ENCODE data around the gene KLF1.
A peak's percentile ranks its signal among the peaks of the same experiment; 100 is the strongest.
"Not testable (repeated sequence)": the region's sequence is repeated elsewhere in the genome, so short reads cannot be mapped to it uniquely, and the experiment has no call there.

The KLF1 gene

DNA sequence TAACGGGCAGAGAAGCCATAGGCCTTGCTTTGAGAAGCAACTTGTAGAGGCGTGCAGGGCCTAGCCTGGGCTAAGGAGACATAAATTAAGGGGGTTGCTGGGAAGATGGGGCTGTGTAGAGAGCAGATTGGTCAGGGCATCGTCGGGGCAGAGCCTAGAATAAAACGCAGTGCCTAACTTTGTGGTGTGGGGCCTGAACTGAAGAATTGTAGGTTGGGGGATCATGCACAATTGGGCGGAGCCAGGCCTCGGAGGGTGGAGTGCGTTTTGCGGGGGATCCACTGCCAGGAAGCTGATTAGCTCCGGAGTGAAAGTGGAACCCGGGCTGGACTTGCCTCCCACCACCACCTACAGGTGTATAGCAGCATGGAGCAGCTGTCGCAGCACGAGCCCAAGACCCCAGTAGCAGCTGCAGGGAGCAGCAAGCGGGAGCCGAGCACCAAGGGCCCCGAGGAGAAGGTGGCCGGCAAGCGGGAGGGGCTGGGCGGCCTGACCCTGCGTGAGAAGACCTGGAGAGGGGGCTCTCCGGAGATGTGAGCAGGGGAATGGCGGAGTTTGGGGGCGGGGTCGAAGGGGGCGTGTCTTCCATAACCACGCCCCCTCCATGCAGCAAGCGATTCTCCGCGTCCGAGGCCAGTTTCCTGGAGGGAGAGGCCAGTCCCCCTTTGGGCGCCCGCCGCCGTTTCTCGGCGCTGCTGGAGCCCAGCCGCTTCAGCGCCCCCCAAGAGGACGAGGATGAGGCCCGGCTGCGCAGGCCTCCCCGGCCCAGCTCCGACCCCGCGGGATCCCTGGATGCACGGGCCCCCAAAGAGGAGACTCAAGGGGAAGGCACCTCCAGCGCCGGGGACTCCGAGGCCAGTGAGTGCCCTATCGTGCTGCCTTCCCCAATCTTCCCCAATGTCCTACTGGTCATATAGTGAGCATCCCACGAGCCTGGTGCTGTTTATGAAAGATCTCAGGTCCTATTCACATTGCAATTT is 19.6 kb downstream of the KLF1 start:
- DNase-seq = peak in 3 of 4 experiments; percentile 32 to 57 (median 55)

DNA sequence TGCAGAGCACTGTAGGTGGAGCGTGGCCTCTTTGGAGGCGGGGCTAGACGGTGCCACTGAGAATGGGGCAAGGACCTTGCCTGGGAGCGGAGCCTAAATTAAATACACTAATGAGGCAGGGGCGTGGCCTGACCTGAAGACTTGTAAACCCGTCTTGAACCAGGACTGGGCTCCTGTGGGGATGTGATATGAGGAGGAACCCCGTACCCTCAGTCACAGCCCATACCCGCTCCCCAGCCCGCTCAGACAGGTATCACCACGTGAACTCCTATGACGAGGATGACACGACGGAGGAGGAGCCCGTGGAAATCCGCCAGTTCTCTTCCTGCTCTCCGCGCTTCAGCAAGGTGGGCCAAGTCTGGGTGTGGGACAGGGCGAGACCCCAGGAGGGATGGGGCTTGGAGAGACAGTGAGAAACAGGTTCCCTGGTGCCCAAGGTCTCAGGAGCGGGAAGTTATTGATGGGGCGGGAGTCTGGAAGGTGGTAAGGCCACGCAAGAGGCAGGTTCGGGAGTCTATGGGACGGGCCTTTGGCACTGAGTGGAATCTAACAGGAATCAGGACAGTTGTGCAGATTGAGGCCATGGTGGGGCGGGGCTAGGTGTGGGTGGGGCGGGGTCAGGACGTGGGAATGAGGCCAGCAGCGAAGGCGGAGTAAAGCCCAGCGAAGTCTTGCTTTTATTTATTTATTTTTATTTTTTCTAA is 20.4 kb downstream of the KLF1 start:
- DNase-seq = no peak

DNA sequence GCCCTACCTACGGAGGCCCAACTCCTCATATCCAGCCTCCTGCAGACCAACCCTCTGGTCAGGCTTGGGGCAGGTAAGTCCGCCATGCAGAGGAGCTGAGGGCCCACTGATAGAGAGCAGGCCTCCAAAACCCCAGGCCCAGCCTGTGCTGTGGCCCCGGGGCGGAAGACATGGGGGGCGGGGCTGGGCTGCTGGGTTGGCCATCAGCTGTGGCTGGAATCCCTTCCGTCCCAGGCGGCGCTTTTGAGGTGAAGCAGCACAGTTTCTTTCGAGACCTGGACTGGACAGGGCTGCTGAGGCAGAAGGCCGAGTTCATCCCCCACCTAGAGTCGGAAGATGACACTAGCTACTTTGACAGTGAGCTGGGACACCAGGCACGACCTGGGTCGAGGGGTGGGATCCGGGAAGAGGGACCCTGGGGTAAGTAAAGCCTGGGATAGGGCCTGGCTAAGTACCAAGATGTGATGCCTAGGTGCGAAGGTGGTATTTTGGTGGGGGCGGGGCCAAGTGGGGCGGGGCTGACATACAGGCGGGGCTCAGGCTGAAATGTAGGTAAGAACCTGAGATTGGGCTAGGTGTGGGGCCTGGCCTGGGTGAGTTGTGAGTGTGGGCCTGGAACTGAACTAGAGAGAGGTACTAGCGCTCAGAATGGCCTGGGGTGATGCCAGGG is 21.1 kb downstream of the KLF1 start:
- no peak for DNase-seq

DNA sequence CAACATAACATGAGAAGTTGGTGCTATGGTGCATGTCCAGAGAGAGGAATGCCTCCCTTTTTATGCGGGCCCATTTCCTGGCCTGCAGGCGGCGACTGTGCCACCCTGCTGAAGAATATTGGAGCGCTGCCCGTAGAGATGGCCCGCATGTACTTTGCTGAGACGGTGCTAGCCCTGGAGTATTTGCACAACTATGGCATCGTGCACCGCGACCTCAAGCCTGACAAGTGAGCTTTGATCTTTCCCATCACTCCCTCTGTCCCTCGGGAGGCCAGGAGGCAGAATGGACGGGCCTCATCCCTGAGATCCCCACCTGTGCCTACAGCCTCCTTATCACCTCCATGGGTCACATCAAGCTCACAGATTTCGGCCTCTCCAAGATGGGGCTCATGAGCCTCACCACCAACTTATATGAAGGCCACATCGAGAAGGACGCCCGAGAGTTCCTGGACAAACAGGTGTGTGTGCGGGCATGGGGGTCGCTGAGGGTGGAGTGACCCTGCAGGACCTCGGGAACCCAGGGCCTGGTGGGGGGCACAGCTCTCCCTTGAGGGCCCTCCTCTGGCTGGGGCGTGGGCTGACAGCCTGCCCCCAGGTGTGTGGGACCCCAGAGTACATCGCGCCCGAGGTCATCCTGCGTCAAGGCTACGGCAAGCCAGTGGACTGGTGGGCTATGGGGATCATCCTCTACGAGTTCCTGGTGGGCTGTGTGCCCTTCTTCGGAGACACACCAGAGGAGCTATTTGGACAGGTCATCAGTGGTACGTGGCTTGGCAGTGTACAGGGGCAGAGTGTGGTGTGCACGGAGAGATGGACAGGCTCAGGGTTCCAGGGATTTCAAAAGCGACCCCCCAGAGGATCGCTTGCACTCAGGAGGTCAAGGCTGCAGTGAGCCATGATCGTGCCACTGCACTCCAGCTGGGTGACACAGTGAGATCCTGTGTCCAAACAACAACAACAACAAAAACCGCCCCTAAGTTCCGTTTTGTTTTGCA is 22.0 kb downstream of the KLF1 start:
- DNase-seq = no peak

DNA sequence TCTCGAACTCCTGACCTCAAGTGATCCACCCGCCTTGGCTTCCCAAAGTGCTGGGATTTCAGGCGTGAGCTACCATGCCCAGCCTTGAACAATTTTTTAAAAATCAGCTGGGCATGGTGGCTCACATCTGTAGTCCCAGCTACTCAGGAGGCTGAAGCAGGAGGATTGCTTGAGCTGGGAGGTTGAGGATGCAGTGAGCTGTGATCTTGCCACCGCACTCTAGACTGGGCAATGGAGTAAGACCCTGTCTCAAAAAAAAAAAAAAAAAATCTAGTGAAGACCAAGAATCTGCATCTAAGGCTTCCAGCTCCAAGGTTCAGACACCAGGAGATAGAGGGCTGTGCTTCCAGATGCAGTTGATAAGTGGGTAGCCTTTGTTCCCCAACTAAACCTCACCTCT is 22.9 kb downstream of the KLF1 start:
- DNase-seq = no peak

DNA sequence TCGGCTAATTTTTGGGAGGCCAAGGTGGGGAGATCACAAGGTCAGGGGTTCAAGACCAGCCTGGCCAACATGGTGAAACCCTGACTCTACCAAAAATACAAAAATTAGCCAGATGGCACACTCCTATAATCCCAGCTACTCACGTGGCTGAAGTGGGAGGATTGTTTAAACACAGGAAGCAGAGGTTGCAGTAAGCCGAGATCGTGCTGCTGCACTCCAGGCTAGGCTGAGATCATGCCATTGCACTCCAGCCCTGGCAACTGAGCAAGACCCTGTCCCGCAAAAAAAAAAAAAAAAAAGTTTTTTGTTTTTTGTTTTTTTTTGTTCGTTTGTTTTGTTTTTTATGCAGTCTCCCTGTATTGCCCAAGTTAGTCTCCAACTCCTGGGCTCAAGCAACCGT is 27.5 kb downstream of the KLF1 start:
- no peak for DNase-seq

DNA sequence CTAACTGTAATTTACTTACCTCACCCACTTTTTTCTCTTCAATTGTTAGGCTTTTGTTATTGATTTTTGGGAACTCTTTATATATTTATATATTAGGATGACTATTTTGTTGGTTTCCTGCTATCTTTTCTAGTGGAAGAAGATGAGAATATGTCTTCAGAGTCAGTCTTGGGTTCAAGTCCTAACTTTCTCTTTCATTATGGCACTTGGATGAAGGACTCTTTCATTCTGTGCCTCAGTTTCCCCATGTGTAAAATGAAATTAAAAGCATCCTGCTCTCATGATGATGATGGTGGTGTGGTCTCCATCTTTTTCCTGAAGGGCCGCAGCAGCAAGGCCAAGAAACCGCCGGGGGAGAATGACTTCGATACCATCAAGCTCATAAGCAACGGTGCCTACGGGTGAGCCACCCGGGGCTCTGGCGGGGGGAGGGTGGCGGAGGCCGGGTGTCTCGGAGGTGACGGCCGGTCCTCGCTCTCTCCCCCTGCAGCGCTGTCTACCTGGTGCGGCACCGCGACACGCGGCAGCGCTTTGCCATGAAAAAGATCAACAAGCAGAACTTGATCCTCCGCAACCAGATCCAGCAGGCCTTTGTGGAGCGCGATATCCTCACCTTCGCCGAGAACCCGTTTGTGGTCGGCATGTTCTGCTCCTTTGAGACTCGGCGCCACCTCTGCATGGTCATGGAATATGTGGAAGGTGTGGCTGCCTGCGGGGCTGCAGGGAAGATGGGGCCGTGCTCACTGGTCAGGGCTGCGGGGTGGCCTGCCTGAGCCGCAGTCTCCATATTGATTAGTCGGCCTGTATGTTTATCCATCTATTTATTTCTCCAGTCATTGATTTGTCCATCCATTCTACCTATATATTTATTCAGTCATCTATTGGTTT is 28.7 kb downstream of the KLF1 start:
- no peak for DNase-seq

DNA sequence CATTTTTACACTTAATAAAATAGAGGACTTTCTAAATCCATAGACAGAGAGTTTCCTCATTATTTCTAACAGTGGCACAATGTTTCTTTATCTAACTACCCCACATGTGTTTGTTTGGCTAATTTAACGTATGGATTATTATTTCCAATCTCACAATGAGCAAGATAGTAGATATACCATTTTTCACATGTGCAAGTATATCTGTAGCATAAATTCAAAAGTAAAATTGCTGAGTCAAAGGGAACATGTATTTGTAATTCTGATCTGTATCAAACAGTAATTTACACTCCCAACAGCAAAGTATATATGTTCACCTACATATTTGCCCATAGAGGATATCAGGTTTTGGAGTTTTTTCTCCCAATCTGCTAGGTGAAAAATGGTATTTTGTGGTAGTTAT is 30.3 kb downstream of the KLF1 start:
- DNase-seq = no peak

DNA sequence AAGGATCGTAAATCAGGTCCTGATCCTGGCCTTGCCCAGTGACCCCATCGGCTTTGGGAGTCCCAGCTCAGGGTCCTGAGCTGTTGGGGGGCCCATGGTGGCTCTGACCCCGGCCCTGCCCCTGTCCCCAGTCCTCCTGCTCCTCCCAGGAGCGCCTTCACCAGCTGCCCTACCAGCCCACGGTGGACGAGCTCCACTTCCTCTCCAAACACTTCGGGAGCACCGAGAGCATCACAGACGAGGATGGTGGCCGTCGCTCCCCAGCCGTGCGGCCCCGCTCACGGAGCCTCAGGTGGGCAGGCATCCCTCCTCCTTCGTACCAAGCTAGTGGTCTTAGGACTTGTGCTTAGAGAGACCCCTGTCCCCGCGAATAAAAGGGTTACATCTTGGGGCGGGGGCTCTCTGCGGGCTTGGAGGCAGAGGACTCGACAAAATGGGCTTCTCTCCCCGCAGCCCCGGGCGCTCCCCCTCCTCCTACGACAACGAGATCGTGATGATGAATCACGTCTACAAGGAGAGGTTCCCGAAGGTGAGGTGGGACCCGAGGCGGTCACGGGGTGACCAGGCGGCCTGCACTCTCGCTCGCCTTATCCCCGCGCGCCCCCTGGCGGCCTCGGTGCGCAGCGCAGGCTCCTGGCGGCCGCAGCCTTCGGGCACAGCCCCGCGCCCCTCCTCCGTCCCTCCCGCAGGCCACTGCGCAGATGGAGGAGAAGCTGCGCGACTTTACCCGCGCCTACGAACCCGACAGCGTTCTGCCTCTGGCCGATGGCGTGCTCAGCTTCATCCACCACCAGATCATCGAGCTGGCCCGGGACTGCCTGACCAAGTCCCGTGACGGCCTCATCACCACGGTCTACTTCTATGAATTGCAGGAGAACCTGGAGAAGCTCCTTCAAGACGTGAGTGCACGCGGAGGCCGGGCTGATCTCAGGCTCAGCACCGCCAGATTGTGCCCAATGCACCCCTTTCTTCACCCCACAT is 39.6 kb downstream of the KLF1 start:
- peak; percentile 60 to 87 (median 81) for DNase-seq

DNA sequence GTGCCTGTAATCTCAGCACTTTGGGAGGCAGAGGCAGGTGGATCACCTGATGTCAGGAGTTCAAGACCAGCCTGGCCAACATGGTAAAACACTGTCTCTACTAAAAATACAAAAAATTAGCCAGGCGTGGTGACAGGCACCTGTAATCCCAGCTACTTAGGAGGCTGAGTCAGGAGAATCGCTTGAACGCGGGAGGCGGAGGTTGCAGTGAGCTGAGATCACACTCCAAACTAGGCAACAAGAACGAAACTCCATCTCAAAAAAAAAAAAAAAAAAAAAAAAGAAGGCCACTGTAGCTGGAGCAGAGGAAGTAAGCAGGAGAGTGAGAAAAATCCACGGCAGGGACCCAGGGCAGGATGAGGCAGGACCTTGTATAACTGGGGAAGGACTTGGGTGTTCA is 40.4 kb downstream of the KLF1 start:
- not testable (repeated sequence) for DNase-seq

DNA sequence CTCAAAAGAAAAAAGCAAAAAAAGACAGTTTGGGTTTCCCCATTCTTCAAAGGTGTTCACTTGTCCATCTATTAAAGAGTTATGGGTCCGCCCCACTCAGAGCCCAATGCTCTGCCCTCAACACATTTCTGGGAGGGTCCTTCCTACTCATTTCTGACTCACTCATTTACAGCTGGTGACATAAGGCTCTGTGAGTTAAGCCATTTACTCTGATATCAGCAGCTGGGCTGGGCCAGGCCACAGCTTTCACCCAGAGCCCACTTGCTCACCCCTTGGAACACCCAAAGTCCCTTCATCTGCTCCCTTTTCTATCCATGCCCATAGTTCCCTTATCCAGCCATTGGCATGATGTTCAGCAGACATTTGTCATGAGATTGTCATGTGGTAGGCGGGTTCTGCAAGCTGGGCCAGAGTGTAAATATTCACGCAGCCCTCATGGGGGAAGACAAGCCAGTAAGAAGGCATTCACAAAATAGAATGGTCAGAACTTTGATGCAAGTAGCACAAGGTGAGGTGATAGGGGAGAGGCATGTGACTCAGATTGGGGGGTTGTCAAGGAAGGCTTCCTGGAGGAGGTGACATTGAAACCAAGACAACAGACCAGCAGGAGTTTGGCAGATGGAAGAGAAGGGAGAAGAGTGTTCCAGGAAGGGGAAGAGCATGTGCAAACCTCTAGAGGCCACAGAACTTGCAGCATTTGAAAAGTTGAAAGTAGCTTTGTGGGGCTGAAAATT is 42.8 kb downstream of the KLF1 start:
- no peak for DNase-seq

DNA sequence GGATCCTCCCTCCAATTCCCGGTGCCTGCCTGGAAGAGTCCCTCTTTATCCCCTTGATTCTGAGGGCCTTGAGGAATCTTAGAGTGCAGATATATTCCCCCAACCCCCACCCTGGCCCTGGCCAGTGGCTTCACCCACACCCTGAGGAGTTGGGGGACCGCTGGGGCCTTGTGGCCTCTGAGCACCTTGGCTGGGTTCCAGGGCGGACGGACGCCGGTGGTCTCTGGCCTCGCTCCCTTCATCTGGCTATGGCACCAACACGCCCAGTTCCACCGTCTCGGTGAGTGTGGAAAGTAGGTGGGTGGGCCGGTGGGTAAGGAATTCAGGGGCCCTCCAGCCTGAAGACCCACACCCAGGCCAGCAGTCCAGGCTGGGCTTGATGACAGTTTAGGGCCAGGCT is 43.7 kb downstream of the KLF1 start:
- no peak for DNase-seq

DNA sequence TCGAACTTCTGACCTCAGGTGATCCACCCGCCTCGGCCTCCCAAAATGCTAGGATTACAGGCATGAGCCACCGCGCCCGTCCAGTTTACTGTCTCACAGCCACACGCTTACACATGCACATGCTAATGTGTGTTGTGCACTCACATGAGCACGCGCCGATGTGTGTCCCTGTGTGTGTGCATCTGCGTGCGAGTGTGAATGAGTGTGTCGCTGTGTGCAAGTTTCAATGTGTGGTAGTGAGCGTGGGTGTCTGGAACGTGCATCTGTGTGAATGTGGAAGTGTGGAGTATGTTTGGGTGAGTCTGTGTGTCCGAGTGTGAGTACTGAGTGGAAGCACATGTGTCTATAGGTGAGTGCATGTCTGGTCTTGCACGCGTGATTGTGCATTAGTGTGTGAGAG is 44.5 kb downstream of the KLF1 start:
- DNase-seq = no peak

DNA sequence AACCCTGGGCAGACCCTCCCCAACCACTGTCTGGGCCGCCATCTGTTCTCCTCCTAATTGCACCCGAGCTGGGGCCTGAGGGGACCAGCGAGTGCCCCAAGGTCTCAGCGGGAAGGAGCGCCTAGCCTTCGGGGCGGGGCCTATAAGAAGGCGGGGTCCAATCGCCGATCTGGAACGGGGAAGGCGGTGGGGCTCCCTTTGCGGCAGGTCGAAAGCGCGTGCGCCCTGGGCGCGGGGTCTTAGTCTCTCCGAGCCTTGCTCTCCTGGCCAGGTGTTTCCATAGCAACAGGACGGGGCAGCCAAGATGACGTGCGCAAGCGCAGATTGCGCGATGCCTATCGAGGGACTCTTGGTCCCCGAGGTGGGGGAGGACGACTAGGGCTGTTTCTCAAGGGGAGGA is 45.9 kb downstream of the KLF1 start:
- DNase-seq = no peak

DNA sequence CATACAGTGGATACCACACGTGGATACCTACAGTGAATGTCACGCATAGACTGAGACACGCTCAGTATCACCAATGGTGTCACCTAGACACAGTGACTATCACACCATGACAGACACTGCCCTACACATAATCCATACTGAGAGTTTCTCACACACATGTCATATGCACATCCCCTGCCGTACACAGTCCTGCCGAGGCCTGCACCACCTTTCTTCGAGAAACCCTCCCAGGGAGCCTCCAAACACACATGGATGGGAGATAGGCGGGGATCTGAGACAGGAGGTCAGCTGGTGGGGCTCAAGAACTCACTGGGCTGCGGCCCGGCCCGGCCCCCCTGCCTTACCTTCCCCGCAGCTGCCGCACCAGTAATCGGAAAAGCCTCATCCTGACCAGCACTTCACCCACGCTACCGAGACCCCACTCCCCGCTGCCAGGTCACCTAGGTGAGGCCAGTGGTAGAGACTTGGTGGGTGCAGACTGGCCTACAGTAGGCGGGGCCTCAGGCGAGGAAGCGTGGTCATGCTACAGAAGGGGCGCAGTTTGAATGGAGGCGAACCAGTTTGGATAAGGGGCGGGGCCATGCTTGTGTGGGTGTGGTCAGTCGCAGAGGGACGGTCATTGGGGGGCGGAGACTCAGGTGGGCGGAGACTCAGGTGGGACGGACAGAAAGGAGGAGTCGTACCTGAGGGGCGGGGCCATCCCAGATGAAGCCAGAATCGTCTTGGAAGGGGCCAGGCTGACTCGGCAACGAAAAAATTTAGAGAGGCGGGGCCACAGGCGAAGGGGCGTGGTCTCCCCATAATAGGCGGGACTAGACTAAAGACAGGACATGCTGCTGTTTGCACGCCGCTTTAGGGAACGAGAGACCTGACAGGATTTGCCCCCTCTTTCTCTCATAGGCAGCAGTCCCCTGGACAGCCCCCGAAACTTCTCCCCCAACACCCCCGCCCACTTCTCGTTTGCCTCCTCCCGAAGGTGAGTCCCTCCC is 46.6 kb downstream of the KLF1 start:
- DNase-seq = no peak

DNA sequence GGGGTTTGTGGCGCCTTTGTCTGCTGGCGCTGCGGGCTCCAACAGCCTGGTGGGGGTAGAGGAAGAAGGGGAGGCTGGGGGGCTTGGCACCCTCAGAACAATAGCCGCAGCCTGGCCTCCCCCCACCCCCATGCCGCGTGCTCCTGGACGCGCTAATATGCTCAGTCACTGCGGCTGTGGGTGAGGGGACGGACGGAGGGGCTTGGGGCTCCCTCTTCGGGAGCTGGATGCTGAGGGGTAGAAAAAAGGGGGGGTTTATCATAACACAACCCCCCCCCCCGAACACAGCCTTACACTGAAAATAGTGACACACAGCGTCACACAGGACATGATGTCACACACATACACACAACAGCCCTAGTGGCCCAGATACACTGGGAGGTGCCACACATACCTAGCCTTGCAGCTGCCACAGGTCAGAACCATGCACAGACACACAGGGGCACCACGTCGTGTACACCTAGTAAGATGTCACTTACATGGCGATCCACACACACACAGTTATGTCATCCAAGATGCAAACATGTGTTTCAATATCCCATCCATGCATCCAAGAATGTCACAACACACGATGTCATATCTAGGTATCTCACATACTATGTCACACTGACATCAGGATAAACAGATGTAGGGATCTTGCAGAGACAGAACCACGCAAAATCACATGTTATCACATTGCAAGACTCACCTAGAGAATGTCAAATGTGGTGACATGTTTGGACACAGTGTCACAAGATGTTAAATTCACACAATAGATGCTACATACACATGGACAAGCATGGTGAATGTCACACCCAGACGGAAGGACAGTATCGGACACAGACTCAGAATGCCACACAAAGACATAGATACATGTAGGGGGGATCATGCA is 47.9 kb downstream of the KLF1 start:
- DNase-seq = no peak

All from activated naive CD4-positive, alpha-beta T cell (primary cell).